ENCODE measurements around the gene QTRT2. TPM values are rescaled to one million over a fixed set of nuclear protein-coding genes. Genes with fewer than 3 reads are reported as not detected.

The QTRT2 gene
- total RNA-seq, 1 experiment from 2014 or later, result 51.6 TPM

DNA sequence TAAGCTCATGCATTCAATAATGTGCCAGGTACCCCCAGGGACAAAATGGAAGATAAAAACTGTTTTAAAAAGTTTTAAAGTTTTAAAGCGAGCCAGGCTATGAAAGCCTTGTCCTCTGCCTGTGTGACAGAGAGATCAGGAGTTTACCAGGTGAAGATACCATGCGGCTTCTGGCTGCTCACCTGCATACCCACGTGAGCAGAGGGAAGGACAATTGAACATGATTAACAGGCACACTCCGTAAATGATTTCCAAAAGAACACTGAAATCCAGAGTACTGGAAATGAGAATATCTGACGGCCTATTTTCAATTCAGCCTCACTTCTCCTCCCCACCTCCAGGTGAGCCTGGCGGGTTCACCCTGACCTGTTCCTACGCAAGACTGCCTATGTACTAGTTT is 42.3 kb upstream of the QTRT2 start:
- no peaks in the 10 kb centered on the region for H3K36me3 ChIP-seq (ENCODE audit: control insufficient read depth, insufficient read depth, low read length)
- intact Hi-C loops (cut with micrococcal nuclease; ENCODE audit: unreplicated experiment) (no loop called here), in situ Hi-C loops (cut with HindIII; ENCODE audit: low pct_unique_long_range_greater_than_20kb, low sequenced_read_pairs) (no loop called here)
- TF ChIP-seq, protein P1, sequence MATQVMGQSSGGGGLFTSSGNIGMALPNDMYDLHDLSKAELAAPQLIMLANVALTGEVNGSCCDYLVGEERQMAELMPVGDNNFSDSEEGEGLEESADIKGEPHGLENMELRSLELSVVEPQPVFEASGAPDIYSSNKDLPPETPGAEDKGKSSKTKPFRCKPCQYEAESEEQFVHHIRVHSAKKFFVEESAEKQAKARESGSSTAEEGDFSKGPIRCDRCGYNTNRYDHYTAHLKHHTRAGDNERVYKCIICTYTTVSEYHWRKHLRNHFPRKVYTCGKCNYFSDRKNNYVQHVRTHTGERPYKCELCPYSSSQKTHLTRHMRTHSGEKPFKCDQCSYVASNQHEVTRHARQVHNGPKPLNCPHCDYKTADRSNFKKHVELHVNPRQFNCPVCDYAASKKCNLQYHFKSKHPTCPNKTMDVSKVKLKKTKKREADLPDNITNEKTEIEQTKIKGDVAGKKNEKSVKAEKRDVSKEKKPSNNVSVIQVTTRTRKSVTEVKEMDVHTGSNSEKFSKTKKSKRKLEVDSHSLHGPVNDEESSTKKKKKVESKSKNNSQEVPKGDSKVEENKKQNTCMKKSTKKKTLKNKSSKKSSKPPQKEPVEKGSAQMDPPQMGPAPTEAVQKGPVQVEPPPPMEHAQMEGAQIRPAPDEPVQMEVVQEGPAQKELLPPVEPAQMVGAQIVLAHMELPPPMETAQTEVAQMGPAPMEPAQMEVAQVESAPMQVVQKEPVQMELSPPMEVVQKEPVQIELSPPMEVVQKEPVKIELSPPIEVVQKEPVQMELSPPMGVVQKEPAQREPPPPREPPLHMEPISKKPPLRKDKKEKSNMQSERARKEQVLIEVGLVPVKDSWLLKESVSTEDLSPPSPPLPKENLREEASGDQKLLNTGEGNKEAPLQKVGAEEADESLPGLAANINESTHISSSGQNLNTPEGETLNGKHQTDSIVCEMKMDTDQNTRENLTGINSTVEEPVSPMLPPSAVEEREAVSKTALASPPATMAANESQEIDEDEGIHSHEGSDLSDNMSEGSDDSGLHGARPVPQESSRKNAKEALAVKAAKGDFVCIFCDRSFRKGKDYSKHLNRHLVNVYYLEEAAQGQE (IDR thresholded peaks at IDR 0.05; ENCODE audit: insufficient read depth in 1 of 2, low read depth in 2 of 2, low read length in 1 of 2), result no peak
- TF ChIP-seq SIN3A (IDR thresholded peaks at IDR 0.05; ENCODE audit: borderline replicate concordance, insufficient read depth, low read depth, low read length), result no peak
- no peak for TF ChIP-seq POLR2AphosphoS5 (IDR thresholded peaks at IDR 0.05; ENCODE audit: low read depth, low read length)
- TF ChIP-seq, protein P2, sequence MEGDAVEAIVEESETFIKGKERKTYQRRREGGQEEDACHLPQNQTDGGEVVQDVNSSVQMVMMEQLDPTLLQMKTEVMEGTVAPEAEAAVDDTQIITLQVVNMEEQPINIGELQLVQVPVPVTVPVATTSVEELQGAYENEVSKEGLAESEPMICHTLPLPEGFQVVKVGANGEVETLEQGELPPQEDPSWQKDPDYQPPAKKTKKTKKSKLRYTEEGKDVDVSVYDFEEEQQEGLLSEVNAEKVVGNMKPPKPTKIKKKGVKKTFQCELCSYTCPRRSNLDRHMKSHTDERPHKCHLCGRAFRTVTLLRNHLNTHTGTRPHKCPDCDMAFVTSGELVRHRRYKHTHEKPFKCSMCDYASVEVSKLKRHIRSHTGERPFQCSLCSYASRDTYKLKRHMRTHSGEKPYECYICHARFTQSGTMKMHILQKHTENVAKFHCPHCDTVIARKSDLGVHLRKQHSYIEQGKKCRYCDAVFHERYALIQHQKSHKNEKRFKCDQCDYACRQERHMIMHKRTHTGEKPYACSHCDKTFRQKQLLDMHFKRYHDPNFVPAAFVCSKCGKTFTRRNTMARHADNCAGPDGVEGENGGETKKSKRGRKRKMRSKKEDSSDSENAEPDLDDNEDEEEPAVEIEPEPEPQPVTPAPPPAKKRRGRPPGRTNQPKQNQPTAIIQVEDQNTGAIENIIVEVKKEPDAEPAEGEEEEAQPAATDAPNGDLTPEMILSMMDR (IDR thresholded peaks at IDR 0.05), result no peak
- TF ChIP-seq TCF7L2 (IDR thresholded peaks at IDR 0.05; ENCODE audit: low read depth, low read length), result no peak
- no peak overlapping the region for H3K4me3 ChIP-seq (ENCODE audit: low read depth in 2 of 2, low read length in 2 of 2)
- no peaks in the 10 kb centered on the region for H3K4me1 ChIP-seq (ENCODE audit: control insufficient read depth, insufficient read depth, low read length)
- POLR2A ChIA-PET, result no interaction called here
- no TSS peak for BruUV-seq (replicated peaks)
- ATAC-seq (no peak), DNase-seq (ENCODE audit: low read depth, low spot score) (no peak)
- H3K9me3 ChIP-seq (ENCODE audit: control insufficient read depth, insufficient read depth, low read depth, low read length), result no peaks in the 10 kb centered on the region
- no peak overlapping the region for H3K27ac ChIP-seq (ENCODE audit: low read length)
- CTCF ChIA-PET, result no interaction called here
- no peaks in the 10 kb centered on the region for H3K27me3 ChIP-seq (ENCODE audit: control insufficient read depth, insufficient read depth, low read length)

DNA sequence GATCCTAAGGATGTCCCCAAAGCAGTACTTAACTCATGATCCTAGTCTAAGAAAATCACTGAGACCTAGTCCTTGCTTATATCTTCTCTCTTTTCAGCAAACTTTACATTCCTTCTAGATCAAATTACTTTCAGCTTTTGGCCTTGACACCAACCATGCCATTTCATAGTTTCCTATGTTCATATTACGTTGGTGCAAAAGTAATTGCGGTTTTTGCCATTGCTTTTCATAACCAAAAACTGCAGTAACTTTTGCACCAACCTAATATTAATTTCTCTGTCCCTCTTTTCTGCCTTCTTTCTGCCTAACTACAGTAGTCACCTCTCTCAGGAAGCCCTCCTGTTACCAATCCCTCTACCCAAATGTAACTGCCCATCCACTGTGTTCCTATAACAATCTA is 37.1 kb upstream of the QTRT2 start:
- no peaks in the 10 kb centered on the region for H3K27me3 ChIP-seq (ENCODE audit: control insufficient read depth, insufficient read depth, low read length)
- ATAC-seq (no peak), DNase-seq (ENCODE audit: low read depth, low spot score) (no peak)
- TF ChIP-seq, protein P2 (IDR thresholded peaks at IDR 0.05), result no peak
- no peak for TF ChIP-seq POLR2AphosphoS5 (IDR thresholded peaks at IDR 0.05; ENCODE audit: low read depth, low read length)
- TF ChIP-seq SIN3A (IDR thresholded peaks at IDR 0.05; ENCODE audit: borderline replicate concordance, insufficient read depth, low read depth, low read length), result no peak
- TF ChIP-seq, protein P1 (IDR thresholded peaks at IDR 0.05; ENCODE audit: insufficient read depth in 1 of 2, low read depth in 2 of 2, low read length in 1 of 2), result no peak
- no peak for TF ChIP-seq TCF7L2 (IDR thresholded peaks at IDR 0.05; ENCODE audit: low read depth, low read length)
- ChIA-PET POLR2A (no interaction called here), CTCF (no interaction called here)
- intact Hi-C loops (cut with micrococcal nuclease; ENCODE audit: unreplicated experiment), result no loop called here
- H3K27ac ChIP-seq (ENCODE audit: low read length), result no peak overlapping the region
- H3K9me3 ChIP-seq (ENCODE audit: control insufficient read depth, insufficient read depth, low read depth, low read length), result no peaks in the 10 kb centered on the region
- no TSS peak for BruUV-seq (replicated peaks)
- in situ Hi-C loops (cut with HindIII; ENCODE audit: low pct_unique_long_range_greater_than_20kb, low sequenced_read_pairs), result no loop called here
- H3K4me3 ChIP-seq (ENCODE audit: low read depth in 2 of 2, low read length in 2 of 2), result no peak overlapping the region
- no peaks in the 10 kb centered on the region for H3K4me1 ChIP-seq (ENCODE audit: control insufficient read depth, insufficient read depth, low read length)
- H3K36me3 ChIP-seq (ENCODE audit: control insufficient read depth, insufficient read depth, low read length), result no peaks in the 10 kb centered on the region

Measured in Panc1 (cell line).